ENCODE measurements around the gene SORBS2.

SORBS2 gene

GRCh38 chr4:185745891-185746290 is 66.1 kb downstream of the SORBS2 start:
- H3K4me1 ChIP-seq (ENCODE audit: control insufficient read depth in 1 of 2, insufficient read depth in 2 of 2, low read length in 2 of 2), result no peaks in the 10 kb centered on the region
- no peak overlapping the region for H2BK120ac ChIP-seq (ENCODE audit: insufficient read depth, low read length, poor library complexity)
- no peaks in the 10 kb centered on the region for H3K9me3 ChIP-seq (ENCODE audit: insufficient read depth, low read depth, low read length)
- no peaks in the 10 kb centered on the region for H3K27me3 ChIP-seq (ENCODE audit: insufficient read depth, low read length)
- no peak overlapping the region for H4K8ac ChIP-seq (ENCODE audit: low read depth, low read length)
- H2AK5ac ChIP-seq (ENCODE audit: low read length), result no peak overlapping the region
- no peak overlapping the region for H2BK12ac ChIP-seq (ENCODE audit: low read length)
- no peaks in the 10 kb centered on the region for H3K79me1 ChIP-seq (ENCODE audit: low read length)
- H3K4ac ChIP-seq (ENCODE audit: low read depth, low read length), result no peak overlapping the region
- H3K27ac ChIP-seq (ENCODE audit: low read depth, low read length), result no peak overlapping the region
- no peak overlapping the region for H2AFZ ChIP-seq (ENCODE audit: insufficient read depth, low read length, poor library complexity)
- H2BK5ac ChIP-seq (ENCODE audit: low read depth, low read length, poor library complexity), result no peak overlapping the region
- no peaks in the 10 kb centered on the region for H3K79me2 ChIP-seq (ENCODE audit: control insufficient read depth, insufficient read depth, low read length, poor library complexity)
- H3K9ac ChIP-seq (ENCODE audit: low read length), result no peak overlapping the region
- H4K12ac ChIP-seq (ENCODE audit: low read depth, low read length), result no peak overlapping the region
- no peak overlapping the region for H4K91ac ChIP-seq (ENCODE audit: low read depth, low read length)
- H3K4me2 ChIP-seq (ENCODE audit: low read length), result no peak overlapping the region
- no CpG with 5 or more reads among the region's 9 CpGs for WGBS (ENCODE audit: extremely low coverage, insufficient coverage, insufficient read length)
- no peak for DNase-seq
- no peak overlapping the region for H3K18ac ChIP-seq (ENCODE audit: low read length)
- H3K4me3 ChIP-seq (ENCODE audit: low read depth, low read length), result no peak overlapping the region
- H3K36me3 ChIP-seq (ENCODE audit: control insufficient read depth in 1 of 2, insufficient read depth in 2 of 2, low read length in 2 of 2), result no peaks in the 10 kb centered on the region
- H3K23ac ChIP-seq (ENCODE audit: low read length), result no peak overlapping the region
- no peak overlapping the region for H3K14ac ChIP-seq (ENCODE audit: low read length)

DNA sequence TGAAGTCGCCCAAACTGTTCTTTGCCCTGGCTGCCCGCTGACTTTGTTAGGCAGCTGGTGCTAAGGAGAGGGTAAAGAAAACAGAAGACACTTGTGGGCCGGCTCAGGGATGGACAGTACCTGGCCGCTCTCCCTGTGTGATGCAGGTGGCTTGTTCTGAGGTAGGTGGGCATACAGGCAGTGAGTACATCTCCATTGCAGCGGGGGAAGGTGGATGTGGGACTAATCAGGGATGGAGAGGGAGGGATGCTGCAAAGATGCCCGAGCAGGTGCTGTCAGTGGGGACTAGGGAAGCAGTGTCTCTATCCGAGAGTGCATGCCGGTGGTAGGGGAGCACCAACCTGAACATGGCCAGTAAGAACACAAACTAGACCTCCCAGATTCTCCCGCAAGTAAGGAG is 67.0 kb downstream of the SORBS2 start:
- Histone ChIP-seq H3K23ac (ENCODE audit: low read length) (no peak overlapping the region), H2BK120ac (ENCODE audit: insufficient read depth, low read length, poor library complexity) (no peak overlapping the region), H3K79me1 (ENCODE audit: low read length) (no peaks in the 10 kb centered on the region), H3K18ac (ENCODE audit: low read length) (no peak overlapping the region), H3K4me2 (ENCODE audit: low read length) (no peak overlapping the region), H3K9ac (ENCODE audit: low read length) (peak overlapping the region; percentile 71), H4K91ac (ENCODE audit: low read depth, low read length) (no peak overlapping the region), H3K79me2 (ENCODE audit: control insufficient read depth, insufficient read depth, low read length, poor library complexity) (no peaks in the 10 kb centered on the region), H3K14ac (ENCODE audit: low read length) (no peak overlapping the region), H3K4me1 (ENCODE audit: control insufficient read depth in 1 of 2, insufficient read depth in 2 of 2, low read length in 2 of 2) (no peaks in the 10 kb centered on the region), H4K8ac (ENCODE audit: low read depth, low read length) (no peak overlapping the region), H4K12ac (ENCODE audit: low read depth, low read length) (no peak overlapping the region), H2AK5ac (ENCODE audit: low read length) (no peak overlapping the region), H3K27me3 (ENCODE audit: insufficient read depth, low read length) (no peaks in the 10 kb centered on the region), H3K36me3 (ENCODE audit: control insufficient read depth in 1 of 2, insufficient read depth in 2 of 2, low read length in 2 of 2) (no peaks in the 10 kb centered on the region), H2BK5ac (ENCODE audit: low read depth, low read length, poor library complexity) (no peak overlapping the region), H3K27ac (ENCODE audit: low read depth, low read length) (no peak overlapping the region), H3K4me3 (ENCODE audit: low read depth, low read length) (no peak overlapping the region), H3K4ac (ENCODE audit: low read depth, low read length) (no peak overlapping the region), H3K9me3 (ENCODE audit: insufficient read depth, low read depth, low read length) (peaks cover 4% of the 10 kb centered on the region), H2AFZ (ENCODE audit: insufficient read depth, low read length, poor library complexity) (no peak overlapping the region), H2BK12ac (ENCODE audit: low read length) (no peak overlapping the region)
- WGBS (ENCODE audit: extremely low coverage, insufficient coverage, insufficient read length), result no CpG with 5 or more reads among the region's 9 CpGs
- DNase-seq, result no peak

DNA sequence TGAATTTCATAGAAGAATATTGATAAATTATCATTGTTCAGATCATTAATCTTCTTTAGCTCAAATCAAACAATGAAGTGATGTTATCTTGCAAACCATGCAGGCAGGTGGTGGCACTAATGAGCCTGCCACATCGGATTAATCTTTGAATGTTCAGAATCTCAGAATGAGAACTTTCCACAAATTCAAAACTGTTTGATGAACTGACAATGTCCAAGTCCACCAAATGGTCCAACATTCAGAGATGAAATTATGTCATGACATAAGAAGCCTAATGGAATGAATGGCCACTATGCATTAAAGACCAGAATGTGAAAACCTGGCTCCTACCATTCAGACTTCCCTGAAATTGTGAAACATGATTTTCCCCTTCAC is 67.5 kb downstream of the SORBS2 start:
- Histone ChIP-seq H3K14ac (ENCODE audit: low read length) (no peak overlapping the region), H2BK12ac (ENCODE audit: low read length) (no peak overlapping the region), H3K4me1 (ENCODE audit: control insufficient read depth in 1 of 2, insufficient read depth in 2 of 2, low read length in 2 of 2) (no peaks in the 10 kb centered on the region), H3K27ac (ENCODE audit: low read depth, low read length) (no peak overlapping the region), H2AFZ (ENCODE audit: insufficient read depth, low read length, poor library complexity) (no peak overlapping the region), H2BK5ac (ENCODE audit: low read depth, low read length, poor library complexity) (no peak overlapping the region), H3K4ac (ENCODE audit: low read depth, low read length) (no peak overlapping the region), H3K27me3 (ENCODE audit: insufficient read depth, low read length) (no peaks in the 10 kb centered on the region), H3K4me2 (ENCODE audit: low read length) (no peak overlapping the region), H3K36me3 (ENCODE audit: control insufficient read depth in 1 of 2, insufficient read depth in 2 of 2, low read length in 2 of 2) (no peaks in the 10 kb centered on the region), H3K79me1 (ENCODE audit: low read length) (no peaks in the 10 kb centered on the region), H2BK120ac (ENCODE audit: insufficient read depth, low read length, poor library complexity) (no peak overlapping the region), H4K91ac (ENCODE audit: low read depth, low read length) (no peak overlapping the region), H2AK5ac (ENCODE audit: low read length) (no peak overlapping the region), H3K4me3 (ENCODE audit: low read depth, low read length) (no peak overlapping the region), H4K8ac (ENCODE audit: low read depth, low read length) (no peak overlapping the region), H4K12ac (ENCODE audit: low read depth, low read length) (no peak overlapping the region), H3K23ac (ENCODE audit: low read length) (no peak overlapping the region), H3K18ac (ENCODE audit: low read length) (no peak overlapping the region), H3K79me2 (ENCODE audit: control insufficient read depth, insufficient read depth, low read length, poor library complexity) (no peaks in the 10 kb centered on the region), H3K9me3 (ENCODE audit: insufficient read depth, low read depth, low read length) (peaks cover 4% of the 10 kb centered on the region), H3K9ac (ENCODE audit: low read length) (no peak overlapping the region)
- WGBS (ENCODE audit: extremely low coverage, insufficient coverage, insufficient read length), result no CpG with 5 or more reads among the region's 1 CpG
- DNase-seq, result no peak

- DNase-seq, result no peak
- H3K4me3 ChIP-seq (ENCODE audit: low read depth, low read length), result no peak overlapping the region
- no peak overlapping the region for H3K9ac ChIP-seq (ENCODE audit: low read length)
- H3K18ac ChIP-seq (ENCODE audit: low read length), result no peak overlapping the region
- H2BK5ac ChIP-seq (ENCODE audit: low read depth, low read length, poor library complexity), result no peak overlapping the region
- no peak overlapping the region for H3K4ac ChIP-seq (ENCODE audit: low read depth, low read length)
- H3K14ac ChIP-seq (ENCODE audit: low read length), result no peak overlapping the region
- H3K79me2 ChIP-seq (ENCODE audit: control insufficient read depth, insufficient read depth, low read length, poor library complexity), result no peaks in the 10 kb centered on the region
- H4K8ac ChIP-seq (ENCODE audit: low read depth, low read length), result no peak overlapping the region
- H2BK120ac ChIP-seq (ENCODE audit: insufficient read depth, low read length, poor library complexity), result no peak overlapping the region
- H3K4me2 ChIP-seq (ENCODE audit: low read length), result no peak overlapping the region
- no peak overlapping the region for H3K27ac ChIP-seq (ENCODE audit: low read depth, low read length)
- no peaks in the 10 kb centered on the region for H3K4me1 ChIP-seq (ENCODE audit: control insufficient read depth in 1 of 2, insufficient read depth in 2 of 2, low read length in 2 of 2)
- no peak overlapping the region for H2AK5ac ChIP-seq (ENCODE audit: low read length)
- no CpG with 5 or more reads among the region's 2 CpGs for WGBS (ENCODE audit: extremely low coverage, insufficient coverage, insufficient read length)
- no peak overlapping the region for H2AFZ ChIP-seq (ENCODE audit: insufficient read depth, low read length, poor library complexity)
- no peak overlapping the region for H2BK12ac ChIP-seq (ENCODE audit: low read length)
- H3K9me3 ChIP-seq (ENCODE audit: insufficient read depth, low read depth, low read length), result peaks cover 4% of the 10 kb centered on the region
- no peak overlapping the region for H4K91ac ChIP-seq (ENCODE audit: low read depth, low read length)
- H3K27me3 ChIP-seq (ENCODE audit: insufficient read depth, low read length), result no peaks in the 10 kb centered on the region
- H4K12ac ChIP-seq (ENCODE audit: low read depth, low read length), result no peak overlapping the region
- no peaks in the 10 kb centered on the region for H3K36me3 ChIP-seq (ENCODE audit: control insufficient read depth in 1 of 2, insufficient read depth in 2 of 2, low read length in 2 of 2)
- no peaks in the 10 kb centered on the region for H3K79me1 ChIP-seq (ENCODE audit: low read length)
- H3K23ac ChIP-seq (ENCODE audit: low read length), result no peak overlapping the region
Measured at GRCh38 chr4:185743722-185744487, 68.1 kb downstream of the SORBS2 start.

Data from trophoblast cell (in vitro differentiated cells and primary cell).